ENCODE results near the gene TRIM27.
"Not testable (repeated sequence)": the region's sequence is repeated elsewhere in the genome, so short reads cannot be mapped to it uniquely, and the experiment has no call there.

Gene TRIM27

DNA sequence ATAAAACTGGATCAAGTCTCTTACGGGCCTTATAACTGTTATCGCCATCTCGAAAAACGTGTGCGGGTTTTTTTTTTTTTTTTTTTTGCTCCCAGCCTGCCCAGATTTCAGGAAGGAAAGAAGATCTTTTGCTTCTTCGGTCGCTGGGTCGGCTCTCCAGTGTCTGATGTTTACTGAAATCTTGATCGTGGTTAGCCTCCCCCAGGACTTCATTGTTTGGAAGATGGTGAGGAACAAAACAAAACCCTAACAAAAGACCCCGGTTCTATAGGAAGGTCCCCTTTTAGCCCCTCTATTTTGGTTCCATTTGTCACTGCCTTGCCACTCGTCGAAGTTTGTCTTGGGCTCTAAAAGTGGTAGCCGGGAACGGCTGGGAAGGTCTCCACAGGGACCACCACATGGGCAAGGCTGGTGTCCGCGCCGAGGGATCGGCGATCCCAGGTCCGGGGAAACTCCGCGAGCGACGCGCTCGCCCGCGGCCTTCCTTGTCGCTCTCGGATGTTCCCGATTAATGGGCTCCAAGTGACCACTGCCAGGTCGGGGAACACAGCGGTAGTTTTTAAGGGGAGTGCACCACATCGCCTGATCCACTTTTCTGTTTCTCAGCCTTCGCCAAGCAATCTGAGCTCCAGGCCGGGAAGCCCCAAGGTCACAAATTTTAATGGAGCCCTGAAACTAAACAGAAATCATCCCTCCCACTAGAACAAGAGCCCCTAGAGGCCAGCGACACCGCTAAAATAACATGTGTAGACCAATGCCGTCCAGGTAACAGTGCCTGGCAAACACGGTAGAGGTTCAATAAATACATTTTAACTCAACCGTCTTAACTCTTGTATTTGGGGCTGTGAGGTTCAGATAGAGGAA lies 27.0 kb downstream of the TRIM27 start:
- DNase-seq (ENCODE audit: extremely low read depth in 1 of 2, low read depth in 1 of 2) = peak in 1 of 2 donors; percentile 23

DNA sequence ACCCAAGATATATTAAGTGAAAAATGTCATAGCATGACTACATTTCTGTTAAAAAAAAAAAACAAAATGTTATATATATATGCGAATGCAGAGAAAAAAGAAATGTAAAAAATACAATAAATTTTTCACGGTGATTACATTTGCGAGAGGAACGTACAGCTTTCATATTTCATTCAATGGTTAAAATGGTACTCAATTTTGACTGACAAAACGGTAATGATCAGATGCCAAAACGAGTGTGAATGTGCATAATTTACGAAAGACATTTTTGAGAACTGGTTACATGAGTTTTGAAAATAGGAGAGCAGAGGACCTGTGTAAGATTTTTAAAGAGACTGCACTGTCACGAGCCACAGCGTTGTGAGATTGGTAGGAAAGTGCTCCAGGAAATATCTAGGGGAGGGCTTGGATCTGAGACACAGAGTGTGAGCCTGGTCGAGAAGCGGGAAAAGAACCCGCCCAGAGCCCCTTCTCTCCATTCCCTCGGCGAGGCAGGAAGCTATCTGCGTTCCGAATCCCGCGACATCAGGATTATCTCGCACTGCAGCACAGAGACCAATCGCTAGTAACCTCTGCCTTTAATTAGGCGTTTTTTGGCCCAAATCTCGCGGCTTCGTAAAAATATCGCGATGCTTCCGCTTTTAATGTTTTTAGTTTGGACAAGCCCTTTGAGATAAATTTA lies 28.5 kb downstream of the TRIM27 start:
- peak; percentile 67 to 85 for DNase-seq (ENCODE audit: extremely low read depth in 1 of 2, low read depth in 1 of 2)

- DNase-seq (ENCODE audit: extremely low read depth in 1 of 2, low read depth in 1 of 2) = no peak
Measured at GRCh38 chr6:28893172-28893799, 30.5 kb downstream of the TRIM27 start.

DNA sequence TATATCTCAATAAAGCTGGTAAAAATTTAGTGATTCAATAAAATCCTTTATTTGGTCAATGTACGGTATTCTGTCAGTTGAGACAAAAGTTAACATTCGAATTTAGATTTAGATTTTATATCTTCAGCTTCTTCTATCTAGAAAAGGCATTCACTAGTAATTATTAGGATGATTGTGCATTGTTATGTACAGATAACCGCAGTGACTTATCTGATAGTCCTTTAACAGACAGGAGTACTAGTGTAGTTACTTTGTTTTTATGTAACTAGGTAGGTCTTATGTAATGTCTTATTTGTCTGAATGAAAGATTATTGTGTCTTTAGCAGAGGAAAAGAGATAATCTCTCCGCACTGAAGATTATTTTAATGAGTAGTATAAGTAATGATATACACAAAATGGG lies 31.3 kb downstream of the TRIM27 start:
- DNase-seq (ENCODE audit: extremely low read depth in 1 of 2, low read depth in 1 of 2) = no peak

DNA sequence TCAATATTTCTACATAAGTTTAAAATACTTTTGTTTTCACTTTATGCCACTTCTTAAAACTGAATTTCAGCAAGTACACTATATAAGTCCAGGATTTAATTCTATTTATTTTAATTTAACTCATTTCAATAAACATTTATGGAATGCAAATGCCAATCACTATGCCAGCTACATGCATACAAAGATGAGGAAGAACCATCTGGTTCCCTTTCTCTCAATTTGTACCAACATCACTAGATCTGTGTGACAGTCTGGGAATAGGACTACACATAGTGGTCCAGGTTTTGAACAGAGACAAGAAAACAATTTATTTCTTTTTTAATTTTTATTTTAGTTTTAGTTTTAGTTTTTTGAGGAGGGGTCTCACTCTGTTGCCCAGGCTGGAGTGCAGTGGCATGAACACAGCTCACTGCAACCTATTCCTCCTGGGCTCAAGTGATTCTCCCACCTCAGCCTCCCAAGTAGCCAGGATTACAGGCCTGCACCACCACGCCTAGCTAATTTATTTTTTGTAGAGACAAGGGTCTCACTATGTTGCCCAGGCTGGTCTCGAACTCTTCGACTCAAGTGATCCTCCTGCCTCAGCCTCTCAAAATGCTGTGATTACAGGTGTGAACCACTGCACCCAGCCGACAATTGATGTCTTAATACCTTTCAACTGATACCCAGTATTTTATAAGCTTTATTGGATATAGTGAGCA lies 35.8 kb downstream of the TRIM27 start:
- DNase-seq (ENCODE audit: extremely low read depth in 1 of 2, low read depth in 1 of 2) = no peak

DNA sequence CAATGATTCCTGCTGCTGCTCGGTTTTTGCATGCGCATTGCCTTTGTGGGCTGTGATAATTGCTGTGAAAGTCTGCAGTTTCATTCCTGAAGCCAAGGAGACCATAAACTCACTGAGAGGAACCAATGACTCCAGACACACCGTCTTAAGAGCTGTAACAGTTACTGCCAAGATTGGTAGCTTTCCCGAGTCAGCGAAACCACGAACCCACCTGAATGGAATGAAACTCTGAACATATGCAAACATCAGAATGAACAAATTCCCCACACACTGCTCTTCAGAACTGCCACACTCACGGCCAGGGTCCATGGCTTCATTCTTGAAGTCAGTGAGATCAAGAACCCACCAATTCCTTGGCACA lies 37.7 kb downstream of the TRIM27 start:
- no peak for DNase-seq (ENCODE audit: extremely low read depth in 1 of 2, low read depth in 1 of 2)

DNA sequence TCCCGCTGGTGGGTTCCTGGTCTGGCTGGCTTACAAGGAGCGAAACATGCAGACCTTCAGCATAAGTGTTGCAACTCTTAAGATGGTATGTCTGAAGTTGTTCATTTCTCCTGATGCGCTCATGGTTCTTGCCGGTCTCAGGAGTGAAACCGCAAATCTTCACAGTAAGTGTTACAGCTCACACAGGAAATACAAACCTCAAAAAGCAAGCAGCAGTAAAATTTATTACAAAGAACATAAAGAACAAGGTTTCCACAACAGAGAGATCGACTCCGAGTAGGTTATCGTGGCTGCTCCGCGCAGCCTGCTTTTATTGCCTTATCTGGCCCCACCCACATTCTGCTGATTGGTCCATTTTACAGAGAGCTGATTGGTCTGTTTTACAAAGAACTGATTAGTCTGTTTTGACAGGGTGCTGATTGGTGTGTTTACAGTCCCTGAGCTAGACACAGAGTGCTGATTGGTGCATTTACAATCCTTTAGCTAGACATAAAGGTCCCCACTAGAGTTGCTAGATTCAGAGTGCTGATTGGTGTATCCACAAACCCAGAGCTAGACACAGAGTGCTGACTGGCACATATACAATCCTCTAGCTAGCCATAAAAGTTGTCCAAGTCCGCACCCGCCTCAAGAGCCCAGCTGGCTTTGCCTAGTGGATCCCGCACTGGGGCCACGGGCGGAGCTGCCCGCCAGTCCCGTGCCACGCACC lies 39.2 kb downstream of the TRIM27 start:
- DNase-seq (ENCODE audit: extremely low read depth in 1 of 2, low read depth in 1 of 2) = peak in 1 of 2 donors; percentile 54

GRCh38 chr6:28880894-28881780 lies 42.6 kb downstream of the TRIM27 start:
- no peak for DNase-seq (ENCODE audit: extremely low read depth in 1 of 2, low read depth in 1 of 2)

DNA sequence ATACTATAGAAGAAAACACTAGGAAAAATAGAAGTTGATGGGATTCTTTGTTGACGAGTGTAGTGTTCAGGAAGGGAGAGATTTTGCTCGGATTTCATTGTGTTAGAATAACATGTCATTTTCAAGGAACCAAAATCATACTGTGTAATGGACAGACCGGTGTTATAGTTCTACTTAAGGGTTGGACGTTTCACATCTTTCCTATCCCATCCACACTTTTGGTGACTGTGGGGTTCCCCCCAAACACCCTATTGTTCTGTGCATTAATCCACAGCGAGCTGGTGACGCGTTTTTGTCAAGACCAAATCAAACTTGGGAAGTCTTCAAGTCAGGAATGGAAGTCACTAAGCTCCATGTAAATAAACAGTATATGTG lies 43.3 kb downstream of the TRIM27 start:
- DNase-seq (ENCODE audit: extremely low read depth in 1 of 2, low read depth in 1 of 2) = no peak

GRCh38 chr6:28876710-28877109 lies 47.1 kb downstream of the TRIM27 start:
- no peak for DNase-seq (ENCODE audit: extremely low read depth in 1 of 2, low read depth in 1 of 2)

DNA sequence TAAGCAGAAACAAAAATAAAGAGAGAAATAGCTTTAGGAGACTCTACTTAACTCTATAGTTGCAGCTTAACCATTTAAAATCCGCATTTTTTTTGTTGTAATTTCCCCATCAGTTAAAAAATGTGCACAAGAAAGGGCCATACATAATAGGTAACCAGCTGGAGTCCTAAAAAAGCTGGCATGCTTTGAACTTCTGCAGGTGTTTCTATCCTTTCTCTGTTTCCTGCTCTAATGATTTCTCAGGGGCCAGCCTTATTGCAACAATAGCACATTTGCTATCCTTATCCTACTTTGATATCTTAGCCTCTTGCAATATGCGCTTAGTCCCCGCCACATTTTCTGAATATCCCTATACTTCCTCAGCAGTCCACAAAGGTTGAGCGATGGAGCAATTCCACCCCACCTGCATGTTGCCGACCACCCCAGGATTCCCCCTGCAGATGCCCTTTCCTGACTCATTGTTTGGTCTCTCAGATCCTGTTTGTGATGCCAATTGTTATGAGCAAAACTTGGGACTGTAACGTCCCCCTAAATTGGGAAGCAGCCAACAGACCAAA lies 48.5 kb downstream of the TRIM27 start:
- no peak for DNase-seq (ENCODE audit: extremely low read depth in 1 of 2, low read depth in 1 of 2)

- not testable (repeated sequence) for DNase-seq (ENCODE audit: extremely low read depth in 1 of 2, low read depth in 1 of 2)
Measured at GRCh38 chr6:28872157-28872817, 51.5 kb downstream of the TRIM27 start.

- no peak for DNase-seq (ENCODE audit: extremely low read depth in 1 of 2, low read depth in 1 of 2)
Measured at GRCh38 chr6:28871335-28872156, 52.2 kb downstream of the TRIM27 start.

GRCh38 chr6:28868873-28869272 lies 54.9 kb downstream of the TRIM27 start:
- DNase-seq (ENCODE audit: extremely low read depth in 1 of 2, low read depth in 1 of 2) = no peak

- no peak for DNase-seq (ENCODE audit: extremely low read depth in 1 of 2, low read depth in 1 of 2)
Measured at GRCh38 chr6:28867086-28867409, 56.7 kb downstream of the TRIM27 start.

DNA sequence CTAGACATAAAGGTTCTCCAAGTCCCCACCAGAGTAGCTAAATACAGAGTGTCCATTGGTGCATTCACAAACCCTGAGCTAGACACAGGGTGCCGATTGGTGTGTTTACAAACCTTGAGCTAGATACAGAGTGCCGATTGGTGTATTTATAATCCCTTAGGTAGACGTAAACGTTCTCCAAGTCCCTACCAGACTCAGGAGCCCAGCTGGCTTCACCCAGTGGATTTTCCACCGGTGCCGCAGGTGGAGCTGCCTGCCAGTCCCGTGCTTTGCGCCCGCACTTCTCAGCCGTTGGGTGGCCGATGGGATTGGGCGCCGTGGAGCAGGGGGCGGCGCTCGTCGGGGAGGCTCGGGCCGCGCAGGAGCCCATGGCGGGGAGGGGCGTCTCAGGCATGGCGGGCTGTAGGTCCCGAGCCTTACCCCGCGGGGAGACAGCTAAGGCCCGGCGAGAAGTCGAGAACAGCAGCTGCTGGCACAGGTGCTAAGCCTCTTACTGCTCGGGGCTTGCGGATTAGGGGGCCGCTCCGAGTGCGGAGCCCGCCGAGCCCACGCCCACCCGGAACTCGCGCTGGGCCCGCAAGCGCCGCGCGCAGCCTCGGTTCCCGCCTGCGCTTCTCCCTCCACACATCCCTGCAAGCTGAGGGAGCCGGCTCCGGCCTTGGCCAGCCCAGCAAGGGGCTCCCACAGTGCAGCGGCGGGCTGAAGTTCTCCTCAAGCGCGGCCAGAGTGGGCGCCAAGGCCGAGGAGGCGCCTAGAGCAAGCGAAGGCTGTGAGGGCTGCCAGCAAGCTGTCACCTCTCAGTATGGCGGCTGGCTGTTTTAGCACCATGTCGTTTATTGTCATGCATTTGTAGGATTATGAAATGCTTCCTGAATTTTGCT lies 57.3 kb downstream of the TRIM27 start:
- peak; percentile 40 to 57 for DNase-seq (ENCODE audit: extremely low read depth in 1 of 2, low read depth in 1 of 2)
